Nephron (organoid): ENCODE measurements around the gene KRTAP4-12.
A peak's percentile ranks its signal among the peaks of the same experiment; 100 is the strongest.
"Not testable (repeated sequence)": the region's sequence is repeated elsewhere in the genome, so short reads cannot be mapped to it uniquely, and the experiment has no call there.

Source experiments
- H3K27ac Mint-ChIP-seq, 3 experiments: 2 replicates each; pipeline ENCODE4 v1.8.0; 2020; ENCODE audit warnings: mixed read lengths in 3 of 3, mild to moderate bottlenecking in 2 of 3, moderate library complexity in 1 of 3
- H3K27me3 Mint-ChIP-seq: 2 replicates; pipeline ENCODE4 v1.8.0; 2021; ENCODE audit warnings: low read depth, mild to moderate bottlenecking, moderate library complexity, mixed read lengths
- H3K36me3 Mint-ChIP-seq: 2 replicates; pipeline ENCODE4 v1.8.0; 2020; ENCODE audit warnings: low read depth, mixed read lengths
- H3K4me1 Mint-ChIP-seq: 2 replicates; pipeline ENCODE4 v1.8.0; 2020; ENCODE audit warnings: mixed read lengths
- H3K4me3 Mint-ChIP-seq, 3 experiments: 2 replicates each; pipeline ENCODE4 v1.8.0; 2020; ENCODE audit warnings: mild to moderate bottlenecking in 3 of 3, mixed read lengths in 3 of 3, moderate library complexity in 2 of 3
- H3K9me3 Mint-ChIP-seq: 2 replicates; pipeline ENCODE4 v1.8.0; 2020; ENCODE audit warnings: mixed read lengths
- TF ChIP-seq, protein P1 (sequence below), 3 experiments: fragments of 200-600 bp; sonication (generic); IDR thresholded peaks; one replicate each; pipeline ENCODE4 v1.5.0; 2021; ENCODE audit warnings: antibody characterized with exemption in 3 of 3; ENCODE audit not compliant: unreplicated experiment in 3 of 3

KRTAP4-12 gene

DNA sequence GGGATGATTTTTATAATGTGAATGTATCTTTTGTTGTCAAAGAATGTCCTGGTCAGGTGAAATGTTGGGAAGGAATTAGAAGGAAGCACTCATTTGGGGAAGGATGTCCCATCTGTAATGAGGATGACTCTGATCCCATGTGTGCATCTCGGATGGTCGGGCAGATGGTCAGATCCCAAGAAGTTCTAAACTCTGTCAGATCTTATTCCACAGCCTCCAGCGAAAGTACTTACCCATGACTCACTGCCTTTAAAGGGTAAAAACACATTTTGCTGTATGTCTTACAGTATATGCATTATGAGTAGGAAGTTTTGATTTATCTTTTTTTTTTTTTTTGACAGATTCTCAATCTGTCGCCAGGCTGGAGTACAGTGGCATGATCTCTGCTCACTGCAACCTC, 5.3 kb downstream of the KRTAP4-12 start:
- Mint-ChIP-seq H3K27ac (no peak overlapping the region), H3K4me3 (no peak overlapping the region), H3K9me3 (peaks cover 7% of the 10 kb centered on the region), H3K4me1 (peaks cover 16% of the 10 kb centered on the region), H3K27me3 (peaks cover 7% of the 10 kb centered on the region), H3K36me3 (no peaks in the 10 kb centered on the region)
- TF ChIP-seq, protein P1, sequence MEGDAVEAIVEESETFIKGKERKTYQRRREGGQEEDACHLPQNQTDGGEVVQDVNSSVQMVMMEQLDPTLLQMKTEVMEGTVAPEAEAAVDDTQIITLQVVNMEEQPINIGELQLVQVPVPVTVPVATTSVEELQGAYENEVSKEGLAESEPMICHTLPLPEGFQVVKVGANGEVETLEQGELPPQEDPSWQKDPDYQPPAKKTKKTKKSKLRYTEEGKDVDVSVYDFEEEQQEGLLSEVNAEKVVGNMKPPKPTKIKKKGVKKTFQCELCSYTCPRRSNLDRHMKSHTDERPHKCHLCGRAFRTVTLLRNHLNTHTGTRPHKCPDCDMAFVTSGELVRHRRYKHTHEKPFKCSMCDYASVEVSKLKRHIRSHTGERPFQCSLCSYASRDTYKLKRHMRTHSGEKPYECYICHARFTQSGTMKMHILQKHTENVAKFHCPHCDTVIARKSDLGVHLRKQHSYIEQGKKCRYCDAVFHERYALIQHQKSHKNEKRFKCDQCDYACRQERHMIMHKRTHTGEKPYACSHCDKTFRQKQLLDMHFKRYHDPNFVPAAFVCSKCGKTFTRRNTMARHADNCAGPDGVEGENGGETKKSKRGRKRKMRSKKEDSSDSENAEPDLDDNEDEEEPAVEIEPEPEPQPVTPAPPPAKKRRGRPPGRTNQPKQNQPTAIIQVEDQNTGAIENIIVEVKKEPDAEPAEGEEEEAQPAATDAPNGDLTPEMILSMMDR (IDR thresholded peaks at IDR 0.05; ENCODE audit: unreplicated experiment in 3 of 3), result no peak

DNA sequence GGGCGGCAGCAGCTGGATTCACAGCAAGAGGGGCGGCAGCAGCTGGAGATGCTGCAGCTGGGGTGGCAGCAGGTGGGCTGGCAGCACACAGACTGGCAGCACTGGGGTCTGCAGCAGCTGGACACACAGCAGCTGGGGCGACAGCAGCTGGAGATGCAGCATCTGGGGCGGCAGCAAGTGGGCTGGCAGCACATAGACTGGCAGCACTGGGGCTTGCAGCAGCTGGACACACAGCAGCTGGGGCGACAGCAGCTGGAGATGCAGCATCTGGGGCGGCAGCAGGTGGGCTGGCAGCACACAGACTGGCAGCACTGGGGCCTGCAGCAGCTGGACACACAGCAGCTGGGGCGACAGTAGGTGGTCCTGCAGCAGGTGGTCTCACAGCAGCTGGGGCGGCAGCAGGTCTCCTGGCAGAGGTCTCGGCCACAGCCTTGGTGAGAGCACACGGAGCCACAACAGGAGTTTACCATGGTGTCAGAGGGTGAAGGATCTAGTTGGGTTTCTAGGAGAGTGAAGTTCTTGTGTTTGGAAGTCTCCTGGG, 6.1 kb downstream of the KRTAP4-12 start, which contains the start of gene KRTAP4-11:
TSS of gene KRTAP4-11 (minus strand) at position 528 of the 541 bp plus-strand sequence. CDS start at position 470, 58 bp downstream.
- H3K4me3 Mint-ChIP-seq, H3K36me3 Mint-ChIP-seq, H3K27me3 Mint-ChIP-seq: not testable (repeated sequence)
- peak within 1 kb of the TSS in 1 of 3 experiments; percentile 12 for H3K27ac Mint-ChIP-seq
- H3K4me1 Mint-ChIP-seq, result peaks cover 16% of the 10 kb centered on the region
- peaks cover 10% of the 10 kb centered on the region for H3K9me3 Mint-ChIP-seq

DNA sequence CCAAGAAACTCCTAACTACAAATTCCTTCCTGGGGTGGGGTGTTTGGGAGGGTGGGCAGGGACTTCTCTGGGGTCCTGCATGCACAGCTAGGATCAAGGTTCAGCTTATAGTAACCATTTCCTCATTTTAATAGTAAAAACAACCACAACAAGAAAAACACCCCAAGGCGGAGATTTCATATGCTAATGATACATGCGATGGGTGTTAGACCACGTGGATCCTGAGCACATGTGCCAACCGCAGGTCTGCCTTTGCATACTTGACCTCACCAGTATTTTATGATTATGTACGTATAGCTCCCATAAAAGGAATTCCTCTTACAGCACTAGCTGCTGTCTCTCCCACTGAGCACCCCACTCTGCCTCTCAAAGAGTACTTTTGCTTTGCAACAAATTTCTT, 7.7 kb downstream of the KRTAP4-12 start:
- H3K36me3 Mint-ChIP-seq, result peaks cover 2% of the 10 kb centered on the region
- H3K4me3 Mint-ChIP-seq, result no peak overlapping the region
- TF ChIP-seq, protein P1 (IDR thresholded peaks at IDR 0.05; ENCODE audit: unreplicated experiment in 3 of 3), result no peak
- peaks cover 16% of the 10 kb centered on the region for H3K4me1 Mint-ChIP-seq
- peaks cover 3% of the 10 kb centered on the region for H3K27me3 Mint-ChIP-seq
- peak overlapping the region in 1 of 3 experiments; percentile 32 for H3K27ac Mint-ChIP-seq
- H3K9me3 Mint-ChIP-seq, result peaks cover 12% of the 10 kb centered on the region

DNA sequence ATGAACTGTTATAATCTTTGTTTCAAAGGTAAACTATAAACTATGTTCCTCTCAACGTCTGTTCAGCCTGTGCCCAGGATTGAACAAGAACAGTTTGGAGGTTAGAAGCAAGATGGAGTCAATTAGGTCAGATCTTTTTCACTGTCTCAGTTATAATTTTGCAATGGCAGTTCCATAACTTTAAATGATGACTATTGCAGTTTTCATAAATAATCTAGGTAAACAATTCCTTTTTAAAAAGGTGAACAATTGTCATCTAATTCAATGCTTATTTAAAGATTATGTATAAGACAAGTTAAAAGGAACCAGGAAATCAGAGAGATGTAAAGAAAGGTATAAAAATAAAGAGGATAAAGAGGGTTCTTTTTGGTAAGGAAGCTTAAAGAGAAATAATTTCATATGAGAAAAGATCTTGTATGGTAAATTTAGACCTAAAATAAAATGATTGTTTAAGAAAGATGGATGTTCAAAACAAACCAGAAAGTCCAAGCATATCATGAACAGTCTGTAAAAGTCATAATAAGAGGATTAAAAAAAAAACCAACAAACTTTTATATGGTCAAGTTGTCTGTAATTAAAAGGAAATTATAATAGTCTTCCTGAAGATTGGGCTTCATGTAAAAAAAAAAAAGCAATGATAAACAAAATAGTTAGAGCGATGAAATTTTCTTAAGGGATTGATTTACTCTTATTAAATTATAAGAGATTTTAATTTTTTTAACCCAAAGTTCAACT, 12.7 kb downstream of the KRTAP4-12 start:
- H3K4me3 Mint-ChIP-seq, result no peak overlapping the region

DNA sequence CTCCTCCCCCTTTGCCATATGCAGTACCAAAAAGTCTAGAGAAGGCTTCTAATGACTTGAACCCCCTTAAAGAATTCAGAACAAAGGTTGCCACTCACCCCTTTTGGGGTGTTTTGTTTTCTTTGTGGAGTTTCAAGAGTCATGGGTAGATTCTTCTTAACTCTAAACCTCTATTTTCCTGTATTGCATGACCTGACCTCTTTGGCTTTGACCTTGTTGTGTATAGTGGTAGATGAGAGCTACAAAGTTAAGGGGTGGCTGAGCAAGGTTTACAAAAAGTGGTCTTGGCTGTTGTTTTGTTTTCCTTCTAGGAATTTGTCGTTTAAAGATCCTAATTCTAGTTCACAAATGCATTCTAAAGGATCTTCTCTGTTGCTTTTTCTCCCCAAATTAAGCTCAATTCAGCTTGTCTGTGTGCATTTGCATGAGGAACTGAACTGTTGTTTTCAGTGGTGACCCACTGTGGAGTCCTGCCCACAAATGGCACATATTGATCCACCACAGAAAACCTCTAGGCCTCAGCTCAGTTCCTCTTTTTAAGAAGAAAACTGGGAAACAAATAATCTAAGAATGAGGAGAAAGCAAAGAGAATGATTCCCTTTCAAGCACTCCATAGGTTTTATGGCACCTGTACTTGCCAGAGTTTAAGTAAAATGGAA, 15.1 kb downstream of the KRTAP4-12 start:
- not testable (repeated sequence) for H3K27me3 Mint-ChIP-seq, H3K4me1 Mint-ChIP-seq, H3K4me3 Mint-ChIP-seq, H3K27ac Mint-ChIP-seq, H3K36me3 Mint-ChIP-seq
- H3K9me3 Mint-ChIP-seq, result peaks cover 23% of the 10 kb centered on the region

More for the DNA sequence above, 12.7 kb downstream of the KRTAP4-12 start:
- Mint-ChIP-seq H3K9me3 (peaks cover 27% of the 10 kb centered on the region), H3K4me1 (no peaks in the 10 kb centered on the region), H3K27ac (no peak overlapping the region), H3K27me3 (no peaks in the 10 kb centered on the region), H3K36me3 (peaks cover 4% of the 10 kb centered on the region)
- TF ChIP-seq, protein P1 (IDR thresholded peaks at IDR 0.05; ENCODE audit: unreplicated experiment in 3 of 3), result no peak

GRCh38 chr17:41107941-41108450, 16.0 kb downstream of the KRTAP4-12 start:
- peaks cover 11% of the 10 kb centered on the region for H3K4me1 Mint-ChIP-seq
- no peaks in the 10 kb centered on the region for H3K27me3 Mint-ChIP-seq
- TF ChIP-seq, protein P1 (IDR thresholded peaks at IDR 0.05; ENCODE audit: unreplicated experiment in 3 of 3), result no peak
- H3K4me3 Mint-ChIP-seq, result no peak overlapping the region
- peaks cover 19% of the 10 kb centered on the region for H3K9me3 Mint-ChIP-seq
- peaks cover 4% of the 10 kb centered on the region for H3K36me3 Mint-ChIP-seq
- H3K27ac Mint-ChIP-seq, result no peak overlapping the region

DNA sequence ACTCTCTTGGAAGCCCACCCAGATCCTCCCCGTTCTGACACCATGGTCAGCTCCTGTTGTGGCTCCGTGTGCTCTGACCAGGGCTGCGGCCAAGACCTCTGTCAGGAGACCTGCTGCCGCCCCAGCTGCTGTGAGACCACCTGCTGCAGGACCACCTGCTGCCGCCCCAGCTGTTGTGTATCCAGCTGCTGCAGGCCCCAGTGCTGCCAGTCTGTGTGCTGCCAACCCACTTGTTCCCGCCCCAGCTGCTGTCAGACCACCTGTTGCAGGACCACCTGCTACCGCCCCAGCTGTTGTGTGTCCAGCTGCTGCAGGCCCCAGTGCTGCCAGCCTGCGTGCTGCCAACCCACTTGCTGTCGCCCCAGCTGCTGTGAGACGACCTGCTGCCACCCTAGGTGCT, 18.6 kb downstream of the KRTAP4-12 start, which contains the start of gene KRTAP4-9:
TSS of gene KRTAP4-9 (plus strand) at position 43 of the 400 bp plus-strand sequence. CDS start at position 43, 0 bp downstream.
- H3K27me3 Mint-ChIP-seq, H3K27ac Mint-ChIP-seq, H3K4me3 Mint-ChIP-seq, H3K36me3 Mint-ChIP-seq: not testable (repeated sequence)
- peaks cover 23% of the 10 kb centered on the region for H3K4me1 Mint-ChIP-seq
- peaks cover 14% of the 10 kb centered on the region for H3K9me3 Mint-ChIP-seq

DNA sequence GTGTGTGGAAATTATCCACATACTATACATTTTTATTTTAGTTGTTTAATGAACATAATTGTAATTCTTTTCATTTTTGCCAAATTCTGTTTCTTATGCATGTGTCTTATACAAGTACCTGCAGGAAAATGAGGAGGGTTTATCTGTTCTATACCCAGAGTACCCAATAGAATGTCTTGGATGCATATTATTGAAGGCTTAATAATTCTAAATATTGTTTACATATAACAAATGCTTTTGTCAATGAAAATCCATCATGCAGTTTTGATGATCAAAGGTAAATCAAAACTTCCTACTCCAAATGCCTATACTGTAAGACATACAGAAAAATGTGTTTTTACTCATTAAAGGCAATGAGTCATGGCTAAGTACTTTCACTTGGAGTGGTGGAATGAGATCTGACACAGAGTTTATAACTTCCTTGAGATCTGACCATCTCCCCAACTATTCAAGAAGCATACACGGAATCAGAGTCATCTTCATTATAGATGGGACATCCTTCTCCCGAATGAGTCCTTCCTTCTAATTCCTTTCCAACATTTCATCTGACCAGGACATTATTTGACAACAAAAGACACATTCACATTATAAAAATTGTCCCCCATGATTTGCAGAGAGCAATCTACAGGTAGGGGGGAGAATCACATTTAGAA, 19.5 kb downstream of the KRTAP4-12 start:
- H3K27ac Mint-ChIP-seq, H3K9me3 Mint-ChIP-seq, H3K4me3 Mint-ChIP-seq, H3K27me3 Mint-ChIP-seq, H3K36me3 Mint-ChIP-seq: not testable (repeated sequence)
- peaks cover 31% of the 10 kb centered on the region for H3K4me1 Mint-ChIP-seq
